ENCODE results near the gene CDC42EP3. TPM values are rescaled to one million over a fixed set of nuclear protein-coding genes. Genes with fewer than 3 reads are reported as not detected.

Gene CDC42EP3
- polyA plus RNA-seq, 2 of the 4 experiments (the other 2 are of a cell fraction): 23.8 to 39.1 TPM

DNA sequence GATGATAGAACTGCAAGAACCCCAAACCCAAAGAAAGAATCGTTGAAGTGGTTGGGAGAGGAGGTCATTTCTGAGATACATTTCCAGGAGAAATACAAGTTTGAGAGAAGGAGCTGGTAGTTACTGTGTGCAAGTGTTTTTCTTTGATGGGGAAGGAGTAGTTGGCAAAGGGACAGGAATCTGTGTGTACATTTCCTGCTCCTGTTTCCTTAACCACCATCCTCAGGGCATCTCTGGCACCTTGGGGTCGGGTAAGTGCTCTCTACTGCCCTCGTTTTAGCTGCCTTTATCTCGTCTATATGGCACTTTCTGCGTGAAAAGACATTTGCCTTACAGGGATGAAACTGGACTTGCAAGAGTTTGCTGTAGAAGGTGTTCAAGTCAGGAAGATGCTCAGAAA lies 27.3 kb downstream of the CDC42EP3 start:
- TF ChIP-seq TFCP2L1 (CRISPR knock-in tag; IDR thresholded peaks at IDR 0.05): no peak
- TF ChIP-seq MAFK (IDR thresholded peaks at IDR 0.05; ENCODE audit: partially characterized antibody): no peak
- TF ChIP-seq, protein P1, sequence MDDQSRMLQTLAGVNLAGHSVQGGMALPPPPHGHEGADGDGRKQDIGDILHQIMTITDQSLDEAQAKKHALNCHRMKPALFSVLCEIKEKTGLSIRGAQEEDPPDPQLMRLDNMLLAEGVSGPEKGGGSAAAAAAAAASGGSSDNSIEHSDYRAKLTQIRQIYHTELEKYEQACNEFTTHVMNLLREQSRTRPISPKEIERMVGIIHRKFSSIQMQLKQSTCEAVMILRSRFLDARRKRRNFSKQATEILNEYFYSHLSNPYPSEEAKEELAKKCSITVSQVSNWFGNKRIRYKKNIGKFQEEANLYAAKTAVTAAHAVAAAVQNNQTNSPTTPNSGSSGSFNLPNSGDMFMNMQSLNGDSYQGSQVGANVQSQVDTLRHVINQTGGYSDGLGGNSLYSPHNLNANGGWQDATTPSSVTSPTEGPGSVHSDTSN (IDR thresholded peaks at IDR 0.05): no peak
- H3K4me2 ChIP-seq: no peak overlapping the region
- ChIA-PET POLR2A (no interaction called here), CTCF (interaction anchor here (1.1 to 1.9 kb wide), 4 partner anchors 19 to 233 kb away, joined by 3 read pairs; no protein-coding TSS in a partner anchor)
- no peak overlapping the region for H3K4me3 ChIP-seq
- no peak overlapping the region for H3K27ac ChIP-seq
- H3K4me1 ChIP-seq: peaks cover 37% of the 10 kb centered on the region
- no peaks in the 10 kb centered on the region for H3K9me3 ChIP-seq
- FAIRE-seq (no peak), DNase-seq (ENCODE audit: low read depth in 1 of 2, low spot score in 1 of 2) (no peak), ATAC-seq (no peak)
- 71% methylated on average over 5 of the region's 5 CpGs for WGBS (ENCODE audit: missing lambda C conversion rate)

GRCh38 chr2:37643730-37644078 lies 27.7 kb downstream of the CDC42EP3 start:
- POLR2A ChIA-PET: no interaction called here
- CTCF ChIA-PET: interaction anchor here (1.1 to 1.9 kb wide), 5 partner anchors 18 to 234 kb away, joined by 3 read pairs; no protein-coding TSS in a partner anchor

More at GRCh38 chr2:37643730-37644078, 27.7 kb downstream of the CDC42EP3 start:
- no peak for FAIRE-seq
- ATAC-seq: no peak
- no peaks in the 10 kb centered on the region for H3K9me3 ChIP-seq
- 92% methylated on average over 5 of the region's 5 CpGs for WGBS (ENCODE audit: missing lambda C conversion rate)
- DNase-seq (ENCODE audit: low read depth in 1 of 2, low spot score in 1 of 2): no peak
- H3K27ac ChIP-seq: no peak overlapping the region
- H3K4me1 ChIP-seq: peaks cover 34% of the 10 kb centered on the region
- H3K4me3 ChIP-seq: no peak overlapping the region
- TF ChIP-seq FOSL2 (IDR thresholded peaks at IDR 0.05): no peak
- TF ChIP-seq FOSL2 (CRISPR knock-in tag; IDR thresholded peaks at IDR 0.05): no peak
- no peak for TF ChIP-seq KDM5A (IDR thresholded peaks at IDR 0.05)
- no peak for TF ChIP-seq HOXB5 (CRISPR knock-in tag; IDR thresholded peaks at IDR 0.05)
- TF ChIP-seq, protein P2, sequence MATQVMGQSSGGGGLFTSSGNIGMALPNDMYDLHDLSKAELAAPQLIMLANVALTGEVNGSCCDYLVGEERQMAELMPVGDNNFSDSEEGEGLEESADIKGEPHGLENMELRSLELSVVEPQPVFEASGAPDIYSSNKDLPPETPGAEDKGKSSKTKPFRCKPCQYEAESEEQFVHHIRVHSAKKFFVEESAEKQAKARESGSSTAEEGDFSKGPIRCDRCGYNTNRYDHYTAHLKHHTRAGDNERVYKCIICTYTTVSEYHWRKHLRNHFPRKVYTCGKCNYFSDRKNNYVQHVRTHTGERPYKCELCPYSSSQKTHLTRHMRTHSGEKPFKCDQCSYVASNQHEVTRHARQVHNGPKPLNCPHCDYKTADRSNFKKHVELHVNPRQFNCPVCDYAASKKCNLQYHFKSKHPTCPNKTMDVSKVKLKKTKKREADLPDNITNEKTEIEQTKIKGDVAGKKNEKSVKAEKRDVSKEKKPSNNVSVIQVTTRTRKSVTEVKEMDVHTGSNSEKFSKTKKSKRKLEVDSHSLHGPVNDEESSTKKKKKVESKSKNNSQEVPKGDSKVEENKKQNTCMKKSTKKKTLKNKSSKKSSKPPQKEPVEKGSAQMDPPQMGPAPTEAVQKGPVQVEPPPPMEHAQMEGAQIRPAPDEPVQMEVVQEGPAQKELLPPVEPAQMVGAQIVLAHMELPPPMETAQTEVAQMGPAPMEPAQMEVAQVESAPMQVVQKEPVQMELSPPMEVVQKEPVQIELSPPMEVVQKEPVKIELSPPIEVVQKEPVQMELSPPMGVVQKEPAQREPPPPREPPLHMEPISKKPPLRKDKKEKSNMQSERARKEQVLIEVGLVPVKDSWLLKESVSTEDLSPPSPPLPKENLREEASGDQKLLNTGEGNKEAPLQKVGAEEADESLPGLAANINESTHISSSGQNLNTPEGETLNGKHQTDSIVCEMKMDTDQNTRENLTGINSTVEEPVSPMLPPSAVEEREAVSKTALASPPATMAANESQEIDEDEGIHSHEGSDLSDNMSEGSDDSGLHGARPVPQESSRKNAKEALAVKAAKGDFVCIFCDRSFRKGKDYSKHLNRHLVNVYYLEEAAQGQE (IDR thresholded peaks at IDR 0.05): no peak
- TF ChIP-seq ZSCAN20 (CRISPR knock-in tag; IDR thresholded peaks at IDR 0.05): no peak
- no peak for TF ChIP-seq EP300 (IDR thresholded peaks at IDR 0.05)
- TF ChIP-seq SREBF2 (IDR thresholded peaks at IDR 0.05): no peak
- no peak for TF ChIP-seq BHLHE40 (IDR thresholded peaks at IDR 0.05; ENCODE audit: low read depth, low read length)
- TF ChIP-seq, protein P1 (IDR thresholded peaks at IDR 0.05): no peak
- no peak for TF ChIP-seq RNF2 (IDR thresholded peaks at IDR 0.05; ENCODE audit: borderline replicate concordance, low read depth)
- TF ChIP-seq FOXS1 (CRISPR knock-in tag; IDR thresholded peaks at IDR 0.05): no peak
- no peak for TF ChIP-seq CEBPB (IDR thresholded peaks at IDR 0.05)
- no peak for TF ChIP-seq RAD21 (conservative IDR thresholded peaks at IDR 0.05 in 1 of 2, IDR thresholded peaks at IDR 0.05 in 1 of 2)
- no peak for TF ChIP-seq HOXA7 (CRISPR knock-in tag; IDR thresholded peaks at IDR 0.05)
- TF ChIP-seq BCL3 (IDR thresholded peaks at IDR 0.05): no peak
- TF ChIP-seq HDAC2 (IDR thresholded peaks at IDR 0.05): no peak
- no peak overlapping the region for H3K4me2 ChIP-seq

Measured in A549 (cell line).